ENCODE measurements around the gene B3GALNT1.

Gene B3GALNT1

GRCh38 chr3:161072751-161073150, 32.4 kb downstream of the B3GALNT1 start:
- no peak overlapping the region for H3K56ac ChIP-seq (ENCODE audit: low read length)
- no peaks in the 10 kb centered on the region for H3K79me2 ChIP-seq (ENCODE audit: control insufficient read depth, insufficient read depth, low read length)
- H3K27me3 ChIP-seq (ENCODE audit: insufficient read depth, low read length, poor library complexity) = no peaks in the 10 kb centered on the region
- no peaks in the 10 kb centered on the region for H3K79me1 ChIP-seq (ENCODE audit: low read length)
- H3K27ac ChIP-seq (ENCODE audit: low read depth, low read length) = no peak overlapping the region
- H3K4ac ChIP-seq (ENCODE audit: low read depth, low read length) = no peak overlapping the region
- H2BK15ac ChIP-seq (replicated peaks; ENCODE audit: low read depth) = no peak overlapping the region
- H4K8ac ChIP-seq (ENCODE audit: low read depth, low read length) = no peak overlapping the region
- H2AK5ac ChIP-seq (ENCODE audit: low read length) = no peak overlapping the region
- no peaks in the 10 kb centered on the region for H3K4me1 ChIP-seq (ENCODE audit: control insufficient read depth, low read depth, low read length)
- no peak overlapping the region for H3K4me2 ChIP-seq (ENCODE audit: low read length)
- no peak overlapping the region for H3K18ac ChIP-seq (ENCODE audit: low read length)
- H2BK5ac ChIP-seq (ENCODE audit: low read length) = no peak overlapping the region
- no peak overlapping the region for H3K9ac ChIP-seq (ENCODE audit: low read length)
- no peaks in the 10 kb centered on the region for H3K36me3 ChIP-seq (ENCODE audit: control insufficient read depth, insufficient read depth, low read length)
- H3K23ac ChIP-seq (ENCODE audit: low read length) = no peak overlapping the region
- DNase-seq = no peak
- H4K5ac ChIP-seq (ENCODE audit: low read length) = no peak overlapping the region
- no peak overlapping the region for H2BK120ac ChIP-seq (ENCODE audit: low read depth, low read length)
- H3K4me3 ChIP-seq (ENCODE audit: low read length) = no peak overlapping the region

- Histone ChIP-seq H3K9ac (ENCODE audit: low read length) (no peak overlapping the region), H3K4me2 (ENCODE audit: low read length) (no peak overlapping the region), H3K27me3 (ENCODE audit: insufficient read depth, low read length, poor library complexity) (no peaks in the 10 kb centered on the region), H3K36me3 (ENCODE audit: control insufficient read depth, insufficient read depth, low read length) (no peaks in the 10 kb centered on the region), H4K8ac (ENCODE audit: low read depth, low read length) (no peak overlapping the region), H3K56ac (ENCODE audit: low read length) (no peak overlapping the region), H3K79me2 (ENCODE audit: control insufficient read depth, insufficient read depth, low read length) (no peaks in the 10 kb centered on the region), H3K27ac (ENCODE audit: low read depth, low read length) (no peak overlapping the region), H3K23ac (ENCODE audit: low read length) (no peak overlapping the region), H3K79me1 (ENCODE audit: low read length) (no peaks in the 10 kb centered on the region), H2BK120ac (ENCODE audit: low read depth, low read length) (no peak overlapping the region), H2BK5ac (ENCODE audit: low read length) (no peak overlapping the region), H2BK15ac (replicated peaks; ENCODE audit: low read depth) (no peak overlapping the region), H2AK5ac (ENCODE audit: low read length) (no peak overlapping the region), H3K4ac (ENCODE audit: low read depth, low read length) (no peak overlapping the region), H3K18ac (ENCODE audit: low read length) (no peak overlapping the region), H4K5ac (ENCODE audit: low read length) (no peak overlapping the region), H3K4me3 (ENCODE audit: low read length) (no peak overlapping the region), H3K4me1 (ENCODE audit: control insufficient read depth, low read depth, low read length) (no peaks in the 10 kb centered on the region)
- no CpG with 5 or more reads among the region's 1 CpG for whole genome bisulfite sequencing (ENCODE audit: extremely low coverage, insufficient coverage, low lambda C conversion rate)
- no peak for DNase-seq
Observed at GRCh38 chr3:161072211-161072621, 32.9 kb downstream of the B3GALNT1 start.

DNA sequence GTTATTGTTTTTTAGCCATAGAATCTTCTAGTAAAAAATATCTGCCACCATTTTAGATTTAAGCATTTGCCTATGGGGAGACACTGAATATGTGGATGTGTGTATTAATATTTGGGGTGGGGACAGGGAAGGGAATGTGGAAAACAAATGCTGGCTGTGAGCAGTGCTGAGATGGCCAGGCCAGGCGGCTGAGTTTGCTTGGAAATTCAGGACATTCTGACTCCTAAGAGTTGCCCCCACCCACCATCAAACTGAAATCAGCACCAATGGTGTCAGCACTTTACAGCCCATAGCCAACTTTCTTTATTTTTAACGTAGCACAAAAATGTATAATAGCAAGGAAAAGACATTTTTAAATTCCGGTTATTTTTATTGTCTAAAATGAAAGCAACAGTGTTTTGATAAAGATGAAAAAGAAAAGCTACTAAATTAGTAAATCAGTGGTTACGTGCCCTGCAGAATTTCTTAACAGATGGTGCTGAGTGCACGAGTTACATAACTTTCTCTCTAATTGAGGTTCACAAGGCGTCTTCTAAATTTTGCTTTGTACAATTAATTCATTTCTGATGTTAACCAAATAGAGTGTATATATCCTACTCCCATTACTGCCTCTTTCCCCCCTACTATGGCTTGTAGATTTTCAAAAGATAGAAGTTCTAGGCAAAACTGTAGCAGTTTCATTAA, 34.0 kb downstream of the B3GALNT1 start:
- no CpG with 5 or more reads among the region's 6 CpGs for WGBS (ENCODE audit: extremely low coverage, insufficient coverage, low lambda C conversion rate)
- Histone ChIP-seq H2BK15ac (replicated peaks; ENCODE audit: low read depth) (no peak overlapping the region), H3K4me3 (ENCODE audit: low read length) (no peak overlapping the region), H3K23ac (ENCODE audit: low read length) (no peak overlapping the region), H3K27me3 (ENCODE audit: insufficient read depth, low read length, poor library complexity) (no peaks in the 10 kb centered on the region), H3K27ac (ENCODE audit: low read depth, low read length) (no peak overlapping the region), H3K18ac (ENCODE audit: low read length) (no peak overlapping the region), H3K79me2 (ENCODE audit: control insufficient read depth, insufficient read depth, low read length) (no peaks in the 10 kb centered on the region), H3K4me2 (ENCODE audit: low read length) (no peak overlapping the region), H3K79me1 (ENCODE audit: low read length) (no peaks in the 10 kb centered on the region), H3K36me3 (ENCODE audit: control insufficient read depth, insufficient read depth, low read length) (no peaks in the 10 kb centered on the region), H2AK5ac (ENCODE audit: low read length) (no peak overlapping the region), H3K4ac (ENCODE audit: low read depth, low read length) (no peak overlapping the region), H3K4me1 (ENCODE audit: control insufficient read depth, low read depth, low read length) (no peaks in the 10 kb centered on the region), H3K56ac (ENCODE audit: low read length) (no peak overlapping the region), H3K9ac (ENCODE audit: low read length) (no peak overlapping the region), H2BK5ac (ENCODE audit: low read length) (no peak overlapping the region), H4K8ac (ENCODE audit: low read depth, low read length) (no peak overlapping the region), H4K5ac (ENCODE audit: low read length) (no peak overlapping the region), H2BK120ac (ENCODE audit: low read depth, low read length) (no peak overlapping the region)
- DNase-seq = no peak

DNA sequence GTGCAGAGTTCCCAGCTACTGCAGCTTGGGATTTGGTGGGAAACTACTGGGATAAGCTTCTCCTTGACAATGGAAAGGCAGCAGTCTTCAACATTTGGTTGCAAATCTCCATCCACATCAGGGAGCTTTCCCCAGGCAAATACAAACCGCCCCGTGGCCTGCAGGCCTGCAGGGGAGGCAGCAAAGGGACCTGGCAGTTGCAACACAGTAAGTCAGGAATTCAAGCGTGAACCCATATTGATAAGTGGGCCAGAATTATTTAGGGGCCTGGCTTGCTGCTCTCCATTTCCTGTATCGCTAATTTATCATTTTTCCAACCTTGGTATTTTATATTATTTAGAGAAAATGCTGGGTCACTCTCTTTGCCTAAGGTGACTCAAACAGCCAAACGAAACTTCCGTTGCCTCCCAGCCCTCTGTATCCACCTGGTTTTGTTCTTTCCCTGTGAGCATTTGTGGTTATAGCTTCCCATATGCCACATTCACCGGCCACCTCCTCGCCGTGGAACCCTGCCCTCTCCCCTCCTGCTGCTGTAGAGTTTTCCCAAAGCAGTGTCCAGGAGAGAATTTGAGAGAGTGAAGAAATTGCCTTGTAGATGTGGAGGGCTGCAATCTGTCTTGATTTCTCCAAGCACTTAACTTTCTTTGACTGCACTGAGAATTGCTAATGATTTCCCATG, 34.8 kb downstream of the B3GALNT1 start:
- DNase-seq = no peak
- H3K79me1 ChIP-seq (ENCODE audit: low read length) = no peaks in the 10 kb centered on the region
- no peak overlapping the region for H3K4ac ChIP-seq (ENCODE audit: low read depth, low read length)
- no peak overlapping the region for H3K4me2 ChIP-seq (ENCODE audit: low read length)
- no peak overlapping the region for H3K4me3 ChIP-seq (ENCODE audit: low read length)
- H2BK120ac ChIP-seq (ENCODE audit: low read depth, low read length) = no peak overlapping the region
- no peak overlapping the region for H2AK5ac ChIP-seq (ENCODE audit: low read length)
- H3K27ac ChIP-seq (ENCODE audit: low read depth, low read length) = no peak overlapping the region
- H3K23ac ChIP-seq (ENCODE audit: low read length) = no peak overlapping the region
- no peak overlapping the region for H2BK5ac ChIP-seq (ENCODE audit: low read length)
- no peak overlapping the region for H3K18ac ChIP-seq (ENCODE audit: low read length)
- no CpG with 5 or more reads among the region's 9 CpGs for WGBS (ENCODE audit: extremely low coverage, insufficient coverage, low lambda C conversion rate)
- H2BK15ac ChIP-seq (replicated peaks; ENCODE audit: low read depth) = no peak overlapping the region
- H3K4me1 ChIP-seq (ENCODE audit: control insufficient read depth, low read depth, low read length) = no peaks in the 10 kb centered on the region
- H4K5ac ChIP-seq (ENCODE audit: low read length) = no peak overlapping the region
- H4K8ac ChIP-seq (ENCODE audit: low read depth, low read length) = no peak overlapping the region
- no peaks in the 10 kb centered on the region for H3K79me2 ChIP-seq (ENCODE audit: control insufficient read depth, insufficient read depth, low read length)
- no peak overlapping the region for H3K56ac ChIP-seq (ENCODE audit: low read length)
- H3K36me3 ChIP-seq (ENCODE audit: control insufficient read depth, insufficient read depth, low read length) = no peaks in the 10 kb centered on the region
- no peaks in the 10 kb centered on the region for H3K27me3 ChIP-seq (ENCODE audit: insufficient read depth, low read length, poor library complexity)
- H3K9ac ChIP-seq (ENCODE audit: low read length) = no peak overlapping the region

DNA sequence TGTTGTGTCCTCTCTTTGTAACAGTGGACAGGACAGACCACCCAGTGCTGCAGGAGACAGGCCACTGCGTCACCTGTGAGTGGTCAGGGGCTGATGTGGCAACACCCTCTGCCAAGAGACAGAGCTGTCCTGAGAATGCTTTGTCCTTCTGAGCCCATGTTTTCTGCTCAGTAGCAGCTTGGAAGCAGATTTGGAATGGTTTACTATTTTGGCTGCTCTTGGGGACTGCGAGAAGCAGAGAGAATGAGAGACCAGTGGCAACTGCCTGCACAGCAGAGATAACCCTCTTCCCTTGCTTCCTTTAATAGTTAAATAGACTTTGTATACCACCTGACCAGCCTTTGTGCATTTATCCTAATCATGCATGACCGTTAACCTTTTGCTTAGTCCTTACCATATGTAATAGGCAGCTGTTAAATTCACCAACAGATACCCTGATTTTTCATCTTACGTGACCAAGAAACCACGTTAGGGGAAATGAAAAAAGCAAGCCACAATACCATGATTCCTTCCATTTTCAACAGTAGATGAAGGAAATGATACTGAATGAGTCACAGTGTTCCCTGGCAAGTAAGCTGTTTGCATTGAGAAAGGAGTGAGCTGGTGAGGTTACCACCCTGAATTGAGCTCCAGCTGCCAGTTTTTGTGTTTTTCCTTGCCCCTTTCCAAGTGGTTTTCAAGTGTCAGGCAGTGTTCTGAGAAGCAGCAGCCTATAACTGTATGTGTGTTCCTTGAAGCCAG, 35.5 kb downstream of the B3GALNT1 start:
- no peak overlapping the region for H3K23ac ChIP-seq (ENCODE audit: low read length)
- no peaks in the 10 kb centered on the region for H3K79me1 ChIP-seq (ENCODE audit: low read length)
- no peak overlapping the region for H3K18ac ChIP-seq (ENCODE audit: low read length)
- H2BK5ac ChIP-seq (ENCODE audit: low read length) = no peak overlapping the region
- no peak overlapping the region for H3K9ac ChIP-seq (ENCODE audit: low read length)
- H2BK120ac ChIP-seq (ENCODE audit: low read depth, low read length) = no peak overlapping the region
- H3K27ac ChIP-seq (ENCODE audit: low read depth, low read length) = no peak overlapping the region
- no peak overlapping the region for H4K8ac ChIP-seq (ENCODE audit: low read depth, low read length)
- H4K5ac ChIP-seq (ENCODE audit: low read length) = no peak overlapping the region
- no peaks in the 10 kb centered on the region for H3K36me3 ChIP-seq (ENCODE audit: control insufficient read depth, insufficient read depth, low read length)
- no CpG with 5 or more reads among the region's 5 CpGs for WGBS (ENCODE audit: extremely low coverage, insufficient coverage, low lambda C conversion rate)
- no peak overlapping the region for H2BK15ac ChIP-seq (replicated peaks; ENCODE audit: low read depth)
- H3K4me1 ChIP-seq (ENCODE audit: control insufficient read depth, low read depth, low read length) = no peaks in the 10 kb centered on the region
- no peak overlapping the region for H2AK5ac ChIP-seq (ENCODE audit: low read length)
- H3K4ac ChIP-seq (ENCODE audit: low read depth, low read length) = no peak overlapping the region
- no peaks in the 10 kb centered on the region for H3K79me2 ChIP-seq (ENCODE audit: control insufficient read depth, insufficient read depth, low read length)
- H3K4me2 ChIP-seq (ENCODE audit: low read length) = no peak overlapping the region
- no peak overlapping the region for H3K56ac ChIP-seq (ENCODE audit: low read length)
- no peak overlapping the region for H3K4me3 ChIP-seq (ENCODE audit: low read length)
- no peak for DNase-seq
- H3K27me3 ChIP-seq (ENCODE audit: insufficient read depth, low read length, poor library complexity) = no peaks in the 10 kb centered on the region

All from mesendoderm (in vitro differentiated cells).